GM12878 (cell line): ENCODE results near the gene MRPL54. TPM values are rescaled to one million over a fixed set of nuclear protein-coding genes. Genes with fewer than 3 reads are reported as not detected.

Experiments used
- HDGF ChIP-seq: fragments of 450-650 bp; IDR thresholded peaks from 2 replicates; pipeline ENCODE4 v1.6.1; 2016; ENCODE audit warnings: antibody characterized with exemption
- KAT2A ChIP-seq: conservative IDR thresholded peaks from 2 replicates; pipeline ENCODE4 v1.6.1; 2011; ENCODE audit warnings: low read depth, low read length; ENCODE audit not compliant: control insufficient read depth
- polyA plus RNA-seq, 11 experiments: library from polyadenylated mRNA; depleted of rRNA in 4 of 11; unstranded in 6 of 11; stranded (reverse) in 5 of 11; fragments of >200 nt; fragmentation: Nextera tagmentation in 4 of 11; fragmentation: Illumina TruSeq in 1 of 11; extraction: Ambion mirVana in 4 of 11; extraction: Trizol in 1 of 11; gene quantifications; 1 replicate in 1 of 11; 2 replicates in 10 of 11; pipeline versions ENCODE4 v1.2.1 to v1.2.3, GENCODE V29; 2011 to 2016; ENCODE audit warnings: inconsistent platforms in 2 of 11, missing spikeins in 2 of 11, low read depth in 1 of 11
- total RNA-seq, 4 experiments: library from RNA; depleted of rRNA in 3 of 4; stranded (reverse); fragments of >200 nt in 3 of 4; fragmentation: Illumina TruSeq in 1 of 4; extraction: Trizol in 1 of 4; gene quantifications; 2 replicates each; pipeline versions ENCODE4 v1.2.1 to v1.2.3, GENCODE V29; 2013 to 2021
- TF ChIP-seq, protein P1 (sequence below), 3 experiments: IDR thresholded peaks in 2 of 3; conservative IDR thresholded peaks in 1 of 3; 2 replicates each; pipeline ENCODE4 v1.5.1; 2011; ENCODE audit warnings: low read depth in 3 of 3, low read length in 3 of 3, mild to moderate bottlenecking in 3 of 3, control low read depth in 2 of 3, moderate library complexity in 2 of 3, inconsistent platforms in 1 of 3, mixed read lengths in 1 of 3; ENCODE audit not compliant: control insufficient read depth in 2 of 3, insufficient read depth in 1 of 3; ENCODE audit errors: extremely low read depth in 1 of 3
- TF ChIP-seq, protein P2 (sequence below): fragments of 450-650 bp; formaldehyde crosslinking; IDR thresholded peaks from 2 replicates; pipeline ENCODE4 v1.4.0; 2022; ENCODE audit warnings: mild to moderate bottlenecking, moderate library complexity
- TF ChIP-seq, protein P3 (sequence below): IDR thresholded peaks from 2 replicates; pipeline ENCODE4 v1.6.1; 2012; ENCODE audit warnings: low read depth, low read length, improper control_type of control experiment

The MRPL54 gene
- total and polyA plus RNA-seq, 10 of the 15 experiments (the other 5 are each of a cell fraction or from before 2014, with no cell fraction given) = 3.1 to 98.7 (median 75.2) TPM

DNA sequence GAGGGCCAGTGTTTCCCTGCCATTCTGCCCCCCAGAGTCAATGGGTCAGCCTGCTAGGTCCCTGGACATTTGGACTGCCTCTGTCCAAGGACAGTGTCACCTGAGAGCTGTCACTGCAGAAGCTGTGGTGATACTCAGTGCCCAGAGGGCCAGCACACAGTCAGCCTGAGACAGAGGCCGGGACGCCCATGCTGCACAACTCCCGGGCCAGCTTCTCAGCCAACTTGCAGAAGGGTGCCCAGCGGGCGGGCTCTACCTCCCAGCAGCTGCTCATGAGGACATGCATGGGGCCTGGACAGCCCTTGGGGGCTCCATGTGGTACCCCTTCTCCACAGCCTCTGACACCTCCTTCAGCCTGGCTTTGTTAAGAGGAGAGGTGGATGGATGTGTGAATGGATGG is 13.3 kb downstream of the MRPL54 start (continued):
- TF ChIP-seq, protein P1, sequence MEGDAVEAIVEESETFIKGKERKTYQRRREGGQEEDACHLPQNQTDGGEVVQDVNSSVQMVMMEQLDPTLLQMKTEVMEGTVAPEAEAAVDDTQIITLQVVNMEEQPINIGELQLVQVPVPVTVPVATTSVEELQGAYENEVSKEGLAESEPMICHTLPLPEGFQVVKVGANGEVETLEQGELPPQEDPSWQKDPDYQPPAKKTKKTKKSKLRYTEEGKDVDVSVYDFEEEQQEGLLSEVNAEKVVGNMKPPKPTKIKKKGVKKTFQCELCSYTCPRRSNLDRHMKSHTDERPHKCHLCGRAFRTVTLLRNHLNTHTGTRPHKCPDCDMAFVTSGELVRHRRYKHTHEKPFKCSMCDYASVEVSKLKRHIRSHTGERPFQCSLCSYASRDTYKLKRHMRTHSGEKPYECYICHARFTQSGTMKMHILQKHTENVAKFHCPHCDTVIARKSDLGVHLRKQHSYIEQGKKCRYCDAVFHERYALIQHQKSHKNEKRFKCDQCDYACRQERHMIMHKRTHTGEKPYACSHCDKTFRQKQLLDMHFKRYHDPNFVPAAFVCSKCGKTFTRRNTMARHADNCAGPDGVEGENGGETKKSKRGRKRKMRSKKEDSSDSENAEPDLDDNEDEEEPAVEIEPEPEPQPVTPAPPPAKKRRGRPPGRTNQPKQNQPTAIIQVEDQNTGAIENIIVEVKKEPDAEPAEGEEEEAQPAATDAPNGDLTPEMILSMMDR (IDR thresholded peaks at IDR 0.05 in 2 of 3, conservative IDR thresholded peaks at IDR 0.05 in 1 of 3; ENCODE audit: control insufficient read depth in 2 of 3, extremely low read depth in 1 of 3, insufficient read depth in 1 of 3, low read depth in 3 of 3, low read length in 3 of 3) = no peak
- TF ChIP-seq KAT2A (no peak), HDGF (no peak)
- TF ChIP-seq, protein P2, sequence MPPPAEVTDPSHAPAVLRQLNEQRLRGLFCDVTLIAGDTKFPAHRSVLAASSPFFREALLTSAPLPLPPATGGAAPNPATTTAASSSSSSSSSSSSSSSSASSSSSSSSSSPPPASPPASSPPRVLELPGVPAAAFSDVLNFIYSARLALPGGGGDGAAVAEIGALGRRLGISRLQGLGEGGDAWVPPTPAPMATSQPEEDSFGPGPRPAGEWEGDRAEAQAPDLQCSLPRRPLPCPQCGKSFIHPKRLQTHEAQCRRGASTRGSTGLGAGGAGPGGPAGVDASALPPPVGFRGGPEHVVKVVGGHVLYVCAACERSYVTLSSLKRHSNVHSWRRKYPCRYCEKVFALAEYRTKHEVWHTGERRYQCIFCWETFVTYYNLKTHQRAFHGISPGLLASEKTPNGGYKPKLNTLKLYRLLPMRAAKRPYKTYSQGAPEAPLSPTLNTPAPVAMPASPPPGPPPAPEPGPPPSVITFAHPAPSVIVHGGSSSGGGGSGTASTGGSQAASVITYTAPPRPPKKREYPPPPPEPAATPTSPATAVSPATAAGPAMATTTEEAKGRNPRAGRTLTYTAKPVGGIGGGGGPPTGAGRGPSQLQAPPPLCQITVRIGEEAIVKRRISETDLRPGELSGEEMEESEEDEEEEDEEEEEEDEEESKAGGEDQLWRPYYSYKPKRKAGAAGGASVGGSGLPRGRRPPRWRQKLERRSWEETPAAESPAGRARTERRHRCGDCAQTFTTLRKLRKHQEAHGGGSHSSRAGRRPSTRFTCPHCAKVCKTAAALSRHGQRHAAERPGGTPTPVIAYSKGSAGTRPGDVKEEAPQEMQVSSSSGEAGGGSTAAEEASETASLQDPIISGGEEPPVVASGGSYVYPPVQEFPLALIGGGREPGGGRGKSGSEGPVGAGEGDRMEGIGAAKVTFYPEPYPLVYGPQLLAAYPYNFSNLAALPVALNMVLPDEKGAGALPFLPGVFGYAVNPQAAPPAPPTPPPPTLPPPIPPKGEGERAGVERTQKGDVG (CRISPR knock-in tag) = no peak
- TF ChIP-seq, protein P3, sequence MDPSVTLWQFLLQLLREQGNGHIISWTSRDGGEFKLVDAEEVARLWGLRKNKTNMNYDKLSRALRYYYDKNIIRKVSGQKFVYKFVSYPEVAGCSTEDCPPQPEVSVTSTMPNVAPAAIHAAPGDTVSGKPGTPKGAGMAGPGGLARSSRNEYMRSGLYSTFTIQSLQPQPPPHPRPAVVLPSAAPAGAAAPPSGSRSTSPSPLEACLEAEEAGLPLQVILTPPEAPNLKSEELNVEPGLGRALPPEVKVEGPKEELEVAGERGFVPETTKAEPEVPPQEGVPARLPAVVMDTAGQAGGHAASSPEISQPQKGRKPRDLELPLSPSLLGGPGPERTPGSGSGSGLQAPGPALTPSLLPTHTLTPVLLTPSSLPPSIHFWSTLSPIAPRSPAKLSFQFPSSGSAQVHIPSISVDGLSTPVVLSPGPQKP = no peak
